Fibroblast of lung (primary cell): ENCODE measurements around the gene LYAR. TPM values are rescaled to one million over a fixed set of nuclear protein-coding genes. Genes with fewer than 3 reads are reported as not detected.

Experiments used
- DNase-seq, 2 donors: peaks; one replicate each; pipeline versions ENCODE4 v3.0.0 to v3.0.0-alpha.2; 2010; ENCODE audit warnings: low read depth in 2 of 2
- H2AFZ ChIP-seq: 2 replicates; pipeline ENCODE4 v1.5.1; 2012; ENCODE audit warnings: low read length, control low read depth, inconsistent platforms
- H3K27ac ChIP-seq: 2 replicates; pipeline ENCODE4 v1.5.1; 2011; ENCODE audit warnings: low read length, control low read depth; ENCODE audit not compliant: insufficient read depth
- H3K27me3 ChIP-seq: 2 replicates; pipeline ENCODE4 v1.5.1; 2011; ENCODE audit warnings: mild to moderate bottlenecking, low read length; ENCODE audit not compliant: control insufficient read depth, insufficient read depth
- H3K36me3 ChIP-seq: 2 replicates; pipeline ENCODE4 v1.5.1; 2011; ENCODE audit warnings: low read length; ENCODE audit not compliant: control insufficient read depth, insufficient read depth
- H3K4me1 ChIP-seq: 2 replicates; pipeline ENCODE4 v1.5.1; 2011; ENCODE audit warnings: low read length; ENCODE audit not compliant: control insufficient read depth, insufficient read depth; ENCODE audit errors: extremely low read depth
- H3K4me2 ChIP-seq: 2 replicates; pipeline ENCODE4 v1.5.1; 2011; ENCODE audit warnings: low read length, control low read depth; ENCODE audit not compliant: insufficient read depth; ENCODE audit errors: extremely low read depth
- H3K4me3 ChIP-seq, 4 experiments: fragments of 200-600 bp in 1 of 4; sonication (generic) in 1 of 4; replicated peaks in 1 of 4; 2 replicates each; pipeline ENCODE4 v1.5.1; 2011 to 2016; ENCODE audit warnings: low read length in 4 of 4, low read depth in 3 of 4, mild to moderate bottlenecking in 3 of 4, control low read depth in 2 of 4, inconsistent platforms in 1 of 4, mixed read lengths in 1 of 4; ENCODE audit not compliant: insufficient read depth in 1 of 4; ENCODE audit errors: control extremely low read depth in 1 of 4
- H3K79me2 ChIP-seq: 2 replicates; pipeline ENCODE4 v1.5.1; 2012; ENCODE audit warnings: mild to moderate bottlenecking, low read length, inconsistent platforms; ENCODE audit not compliant: control insufficient read depth, insufficient read depth
- H3K9ac ChIP-seq: 2 replicates; pipeline ENCODE4 v1.5.1; 2011; ENCODE audit warnings: mild to moderate bottlenecking, low read length, control low read depth; ENCODE audit not compliant: insufficient read depth
- H3K9me3 ChIP-seq: 2 replicates; pipeline ENCODE4 v1.5.1; 2012; ENCODE audit warnings: low read depth, low read length; ENCODE audit not compliant: control insufficient read depth, insufficient read depth
- H4K20me1 ChIP-seq: 2 replicates; pipeline ENCODE4 v1.5.1; 2011; ENCODE audit warnings: low read length; ENCODE audit not compliant: control insufficient read depth, insufficient read depth; ENCODE audit errors: extremely low read depth
- EZH2 ChIP-seq: IDR thresholded peaks from 2 replicates; pipeline ENCODE4 v1.5.1; 2012; ENCODE audit warnings: low read length, control low read depth, mild to moderate bottlenecking; ENCODE audit errors: missing control alignments
- polyA plus RNA-seq, 2 donors: library from polyadenylated mRNA; depleted of rRNA in 1 of 2; stranded (reverse) in 1 of 2; unstranded in 1 of 2; fragments of >200 nt; gene quantifications; 2 replicates each; pipeline ENCODE4 v1.2.1, GENCODE V29; 2011 to 2012; ENCODE audit warnings: missing spikeins in 1 of 2
- total RNA-seq: library from RNA; depleted of rRNA; stranded (reverse); fragments of >200 nt; gene quantifications from 2 replicates; pipeline ENCODE4 v1.2.1, GENCODE V29; 2014
- TF ChIP-seq, protein P1 (sequence below), 2 donors: IDR thresholded peaks in 1 of 2; conservative IDR thresholded peaks in 1 of 2; 1 replicate in 1 of 2; 2 replicates in 1 of 2; pipeline ENCODE4 v1.5.1; 2011 to 2012; ENCODE audit warnings: low read length in 2 of 2, control low read depth in 1 of 2, inconsistent platforms in 1 of 2, low read depth in 1 of 2, mild to moderate bottlenecking in 1 of 2

LYAR gene
- total and polyA plus RNA-seq, 2 donors (not counting 1 experiment from before 2014, with no cell fraction given), result 10.1 to 11.1 TPM

DNA sequence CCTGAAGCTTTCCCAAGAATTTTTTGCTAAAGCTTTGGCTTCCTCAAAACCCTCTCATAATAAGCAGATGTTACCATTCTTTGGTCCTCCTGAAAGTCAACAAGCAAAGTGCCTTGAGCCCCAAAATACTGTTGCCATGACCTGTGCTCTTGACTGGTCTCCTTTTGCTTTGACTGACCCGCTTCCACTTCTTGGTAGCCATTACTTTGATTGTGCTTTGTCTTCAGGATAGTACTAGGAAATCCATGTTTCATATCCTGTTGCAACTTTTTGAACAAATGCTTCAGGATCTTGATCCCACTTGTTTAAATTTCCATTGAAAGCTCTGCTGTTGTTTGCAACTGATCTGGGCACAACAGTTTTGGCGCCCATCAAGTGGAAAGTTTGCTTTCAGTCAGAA is 56.3 kb downstream of the LYAR start:
- Histone ChIP-seq H3K27me3 (peaks cover under 1% of the 10 kb centered on the region), H3K27ac (no peak overlapping the region), H4K20me1 (no peaks in the 10 kb centered on the region), H3K4me3 (no peak overlapping the region), H2AFZ (no peak overlapping the region), H3K9ac (no peak overlapping the region), H3K36me3 (no peaks in the 10 kb centered on the region), H3K4me1 (no peaks in the 10 kb centered on the region), H3K9me3 (no peaks in the 10 kb centered on the region), H3K79me2 (no peaks in the 10 kb centered on the region), H3K4me2 (no peak overlapping the region)
- DNase-seq, result no peak
- no peak for TF ChIP-seq EZH2
- TF ChIP-seq, protein P1, sequence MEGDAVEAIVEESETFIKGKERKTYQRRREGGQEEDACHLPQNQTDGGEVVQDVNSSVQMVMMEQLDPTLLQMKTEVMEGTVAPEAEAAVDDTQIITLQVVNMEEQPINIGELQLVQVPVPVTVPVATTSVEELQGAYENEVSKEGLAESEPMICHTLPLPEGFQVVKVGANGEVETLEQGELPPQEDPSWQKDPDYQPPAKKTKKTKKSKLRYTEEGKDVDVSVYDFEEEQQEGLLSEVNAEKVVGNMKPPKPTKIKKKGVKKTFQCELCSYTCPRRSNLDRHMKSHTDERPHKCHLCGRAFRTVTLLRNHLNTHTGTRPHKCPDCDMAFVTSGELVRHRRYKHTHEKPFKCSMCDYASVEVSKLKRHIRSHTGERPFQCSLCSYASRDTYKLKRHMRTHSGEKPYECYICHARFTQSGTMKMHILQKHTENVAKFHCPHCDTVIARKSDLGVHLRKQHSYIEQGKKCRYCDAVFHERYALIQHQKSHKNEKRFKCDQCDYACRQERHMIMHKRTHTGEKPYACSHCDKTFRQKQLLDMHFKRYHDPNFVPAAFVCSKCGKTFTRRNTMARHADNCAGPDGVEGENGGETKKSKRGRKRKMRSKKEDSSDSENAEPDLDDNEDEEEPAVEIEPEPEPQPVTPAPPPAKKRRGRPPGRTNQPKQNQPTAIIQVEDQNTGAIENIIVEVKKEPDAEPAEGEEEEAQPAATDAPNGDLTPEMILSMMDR (conservative IDR thresholded peaks at IDR 0.05 in 1 of 2, IDR thresholded peaks at IDR 0.05 in 1 of 2; ENCODE audit: low read depth in 1 of 2, low read length in 2 of 2), result no peak

DNA sequence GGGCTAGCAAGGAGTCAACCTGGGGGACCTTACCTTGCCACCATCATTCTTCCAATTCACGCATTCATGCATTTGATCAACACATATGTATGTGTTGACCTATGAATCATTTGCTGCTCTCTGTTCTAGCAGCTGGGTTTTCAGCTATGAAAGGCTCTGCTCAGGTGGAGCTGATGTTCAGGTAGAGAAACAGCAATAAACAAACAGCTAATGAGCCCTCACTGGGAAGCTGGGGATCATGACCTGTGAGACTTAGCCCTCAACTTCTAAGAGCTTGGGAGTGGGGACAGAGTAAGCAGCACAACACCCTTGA is 61.6 kb downstream of the LYAR start:
- H3K9me3 ChIP-seq, result no peaks in the 10 kb centered on the region
- H3K27ac ChIP-seq, result no peak overlapping the region
- DNase-seq, result no peak
- no peak overlapping the region for H3K9ac ChIP-seq
- H3K79me2 ChIP-seq, result no peaks in the 10 kb centered on the region
- no peak overlapping the region for H3K4me3 ChIP-seq
- H4K20me1 ChIP-seq, result no peaks in the 10 kb centered on the region
- no peaks in the 10 kb centered on the region for H3K4me1 ChIP-seq
- peaks cover 27% of the 10 kb centered on the region for H3K27me3 ChIP-seq
- H2AFZ ChIP-seq, result no peak overlapping the region
- TF ChIP-seq EZH2, result no peak
- TF ChIP-seq, protein P1 (conservative IDR thresholded peaks at IDR 0.05 in 1 of 2, IDR thresholded peaks at IDR 0.05 in 1 of 2; ENCODE audit: low read depth in 1 of 2, low read length in 2 of 2), result no peak
- H3K4me2 ChIP-seq, result no peak overlapping the region
- H3K36me3 ChIP-seq, result no peaks in the 10 kb centered on the region

DNA sequence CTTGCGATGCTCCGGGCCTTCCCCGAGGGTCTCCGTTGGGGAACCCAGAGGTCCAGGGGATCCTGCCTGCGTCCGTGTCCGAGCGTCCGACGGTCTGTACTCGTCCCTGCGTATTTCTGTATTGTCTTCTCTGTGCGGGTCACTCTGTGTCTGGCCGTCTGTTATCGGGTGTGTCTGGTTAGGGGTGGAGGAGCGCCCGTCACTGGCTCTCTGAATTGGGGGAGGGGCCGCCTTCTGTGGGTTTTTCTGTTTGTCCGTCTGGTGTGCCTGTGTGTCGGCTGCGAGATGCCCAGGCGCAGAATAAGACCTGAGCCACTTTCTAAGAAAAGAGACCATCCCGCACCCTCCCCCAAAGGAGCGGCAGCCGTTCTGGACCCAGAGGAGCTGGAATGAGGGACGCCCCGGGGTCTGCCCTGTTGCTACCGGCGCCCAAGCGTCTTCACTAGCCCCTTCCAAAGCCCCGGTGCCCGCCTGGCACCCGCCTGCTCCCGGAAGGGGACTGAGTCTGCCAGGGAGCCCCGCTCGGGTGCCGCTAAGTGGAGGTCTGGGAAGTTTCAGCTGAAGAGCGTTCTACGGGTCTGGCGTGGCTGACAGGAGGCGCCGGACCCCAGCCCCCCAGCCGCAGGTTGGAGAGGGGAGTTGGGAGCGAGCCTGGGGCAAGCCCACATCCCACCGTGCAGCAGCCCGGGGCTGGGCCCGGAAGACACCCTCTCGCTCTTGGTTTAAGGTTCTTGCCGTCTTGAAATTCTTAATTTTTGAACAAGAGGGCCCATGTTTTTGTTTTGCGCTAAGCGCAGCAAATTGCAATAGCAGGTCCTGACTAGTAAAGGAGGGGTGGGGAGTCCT is 62.2 kb downstream of the LYAR start:
- no peak overlapping the region for H3K9ac ChIP-seq
- peaks cover 27% of the 10 kb centered on the region for H3K27me3 ChIP-seq
- H3K4me1 ChIP-seq, result no peaks in the 10 kb centered on the region
- H3K36me3 ChIP-seq, result no peaks in the 10 kb centered on the region
- H4K20me1 ChIP-seq, result no peaks in the 10 kb centered on the region
- no peak overlapping the region for H3K4me2 ChIP-seq
- H3K27ac ChIP-seq, result no peak overlapping the region
- no peaks in the 10 kb centered on the region for H3K9me3 ChIP-seq
- TF ChIP-seq, protein P1 (conservative IDR thresholded peaks at IDR 0.05 in 1 of 2, IDR thresholded peaks at IDR 0.05 in 1 of 2; ENCODE audit: low read depth in 1 of 2, low read length in 2 of 2), result no peak
- TF ChIP-seq EZH2, result peak; percentile 96
- H3K4me3 ChIP-seq, result no peak overlapping the region
- no peak for DNase-seq
- no peak overlapping the region for H2AFZ ChIP-seq
- no peaks in the 10 kb centered on the region for H3K79me2 ChIP-seq
